Measurements from ENCODE around the gene SLC27A2. TPM values are rescaled to one million over a fixed set of nuclear protein-coding genes. Genes with fewer than 3 reads are reported as not detected.

SLC27A2 gene
- total RNA-seq, 2 donors from 2014 or later, result not detected

- no peaks in the 10 kb centered on the region for H3K36me3 ChIP-seq
- H3K9me3 ChIP-seq, result no peaks in the 10 kb centered on the region
- no peak overlapping the region for H3K4me3 ChIP-seq
- H3K4me1 ChIP-seq, result peaks cover 0 to 12% of the 10 kb centered on the region in 2 donors
- no peak for DNase-seq (ENCODE audit: low spot score)
- no peak for TF ChIP-seq CTCF (IDR thresholded peaks at IDR 0.05)
- H3K27me3 ChIP-seq, result peaks cover 0 to 14% of the 10 kb centered on the region in 2 donors
- no peak overlapping the region for H3K27ac ChIP-seq
Observed at GRCh38 chr15:50183112-50183794, 1.3 kb downstream of the SLC27A2 start.

- Histone ChIP-seq H3K4me3 (no peak overlapping the region), H3K9me3 (no peaks in the 10 kb centered on the region), H3K36me3 (no peaks in the 10 kb centered on the region), H3K4me1 (peaks cover 0 to 12% of the 10 kb centered on the region in 2 donors), H3K27me3 (peaks cover 0 to 14% of the 10 kb centered on the region in 2 donors), H3K27ac (no peak overlapping the region)
- TF ChIP-seq CTCF (IDR thresholded peaks at IDR 0.05), result no peak
- no peak for DNase-seq (ENCODE audit: low spot score)
Observed at GRCh38 chr15:50184863-50185504, 3.0 kb downstream of the SLC27A2 start.

GRCh38 chr15:50186090-50186489, 4.1 kb downstream of the SLC27A2 start:
- DNase-seq (ENCODE audit: low spot score), result no peak
- no peak overlapping the region for H3K27ac ChIP-seq
- no peaks in the 10 kb centered on the region for H3K9me3 ChIP-seq
- peaks cover 0 to 14% of the 10 kb centered on the region in 2 donors for H3K27me3 ChIP-seq
- H3K4me3 ChIP-seq, result no peak overlapping the region
- H3K36me3 ChIP-seq, result no peaks in the 10 kb centered on the region
- TF ChIP-seq CTCF (IDR thresholded peaks at IDR 0.05), result no peak
- H3K4me1 ChIP-seq, result peaks cover 0 to 12% of the 10 kb centered on the region in 2 donors

GRCh38 chr15:50186752-50187151, 4.8 kb downstream of the SLC27A2 start:
- no peaks in the 10 kb centered on the region for H3K36me3 ChIP-seq
- no peak overlapping the region for H3K27ac ChIP-seq
- no peak for DNase-seq (ENCODE audit: low spot score)
- no peak overlapping the region for H3K4me3 ChIP-seq
- peaks cover 0 to 12% of the 10 kb centered on the region in 2 donors for H3K4me1 ChIP-seq
- no peaks in the 10 kb centered on the region for H3K9me3 ChIP-seq
- peaks cover 0 to 11% of the 10 kb centered on the region in 2 donors for H3K27me3 ChIP-seq
- TF ChIP-seq CTCF (IDR thresholded peaks at IDR 0.05), result no peak

- Histone ChIP-seq H3K9me3 (no peaks in the 10 kb centered on the region), H3K27ac (no peak overlapping the region), H3K27me3 (peaks cover 0 to 5% of the 10 kb centered on the region in 2 donors), H3K4me1 (peaks cover 0 to 4% of the 10 kb centered on the region in 2 donors), H3K36me3 (no peaks in the 10 kb centered on the region), H3K4me3 (no peak overlapping the region)
- DNase-seq (ENCODE audit: low spot score), result no peak
- TF ChIP-seq CTCF (IDR thresholded peaks at IDR 0.05), result no peak
Observed at GRCh38 chr15:50187525-50187924, 5.5 kb downstream of the SLC27A2 start.

Data from right atrium auricular region (tissue), 2 donors.